Mononuclear cell (primary cell): ENCODE data around the gene WEE1. TPM values are rescaled to one million over a fixed set of nuclear protein-coding genes. Genes with fewer than 3 reads are reported as not detected.

Source experiments
- total RNA-seq: library from RNA; depleted of rRNA; stranded (reverse); fragments of >200 nt; gene quantifications from one replicate; pipeline ENCODE4 v1.2.3, GENCODE V29; 2012

The WEE1 gene
- total RNA-seq, 1 donor, result 9.7 TPM

Other genes with a start within 250 kb of the WEE1 start
- gene IPO7, start 189.0 kb upstream of the WEE1 start, total RNA-seq, result 68.2 TPM
- 31.0 TPM for gene ZNF143, start 112.7 kb upstream of the WEE1 start, total RNA-seq
- 30.3 TPM for gene SWAP70, start 90.4 kb downstream of the WEE1 start, total RNA-seq